NCI-H187 (cell line): ENCODE measurements around the gene ZBTB6.

Source experiments
- DNase-seq, 2 experiments: peaks; one replicate each; lab custom pipeline; 2025; lab: John Stamatoyannopoulos, UW

ZBTB6 gene

GRCh38 chr9:122912964-122913673 lies at the start of gene ZBTB6:
Gene ZBTB6, minus strand, starts transcription at chr9:122913323. Its CDS starts 1,251 bp downstream, at chr9:122912072.
- peak; percentile 31 to 45 for DNase-seq

- DNase-seq, result no peak
Measured at GRCh38 chr9:122961139-122961538, 48.0 kb upstream of the ZBTB6 start.

GRCh38 chr9:122955961-122956360 lies 42.8 kb upstream of the ZBTB6 start:
- DNase-seq, result no peak

GRCh38 chr9:122954253-122954691 lies 41.1 kb upstream of the ZBTB6 start:
- DNase-seq, result no peak

- no peak for DNase-seq
Measured at GRCh38 chr9:122951056-122951455, 37.9 kb upstream of the ZBTB6 start.

- DNase-seq, result no peak
Measured at GRCh38 chr9:122950263-122950662, 37.1 kb upstream of the ZBTB6 start.

GRCh38 chr9:122949696-122950095 lies 36.6 kb upstream of the ZBTB6 start:
- DNase-seq, result no peak

GRCh38 chr9:122948313-122948712 lies 35.2 kb upstream of the ZBTB6 start:
- DNase-seq, result no peak

- no peak for DNase-seq
Measured at GRCh38 chr9:122946461-122947005, 33.4 kb upstream of the ZBTB6 start.

- DNase-seq, result no peak
Measured at GRCh38 chr9:122944960-122945888, 32.1 kb upstream of the ZBTB6 start.

GRCh38 chr9:122941582-122942234 lies 28.6 kb upstream of the ZBTB6 start:
- DNase-seq, result no peak

- peak; percentile 79 to 93 for DNase-seq
Measured at GRCh38 chr9:122940749-122941581, 27.8 kb upstream of the ZBTB6 start, which contains the start of gene RABGAP1. Gene RABGAP1, plus strand, starts transcription at chr9:122941020. Its CDS starts 16,040 bp downstream, at chr9:122957060.

GRCh38 chr9:122940454-122940748 lies 27.3 kb upstream of the ZBTB6 start:
- no peak for DNase-seq

GRCh38 chr9:122939601-122940000 lies 26.5 kb upstream of the ZBTB6 start:
- DNase-seq, result no peak

GRCh38 chr9:122936883-122937282 lies 23.8 kb upstream of the ZBTB6 start:
- DNase-seq, result no peak

GRCh38 chr9:122936464-122936863 lies 23.3 kb upstream of the ZBTB6 start:
- DNase-seq, result no peak

GRCh38 chr9:122931226-122932121 lies 18.4 kb upstream of the ZBTB6 start, which contains the start of gene ZBTB26:
Gene ZBTB26, minus strand, starts transcription at chr9:122931512. Its CDS starts 11,578 bp downstream, at chr9:122919934.
- DNase-seq, result peak; percentile 25 to 81

- DNase-seq, result no peak
Measured at GRCh38 chr9:122930541-122931225, 17.6 kb upstream of the ZBTB6 start.

- no peak for DNase-seq
Measured at GRCh38 chr9:122929796-122930354, 16.8 kb upstream of the ZBTB6 start.
